PFSK-1 (cell line): ENCODE data around the gene ZNF485.

Experiments used
- FOXP2 ChIP-seq: optimal IDR thresholded peaks from 2 replicates; pipeline ENCODE3; 2011; ENCODE audit warnings: borderline replicate concordance, control low read depth, inconsistent platforms; ENCODE audit not compliant: insufficient read depth; ENCODE audit errors: extremely low read length, extremely low read depth
- POLR2AphosphoS5 ChIP-seq: IDR thresholded peaks from 2 replicates; pipeline ENCODE4 v1.6.1; 2012; ENCODE audit warnings: low read depth, mild to moderate bottlenecking, control low read depth, low read length, moderate library complexity
- SIN3A ChIP-seq: IDR thresholded peaks from 2 replicates; pipeline ENCODE4 v1.6.1; 2012; ENCODE audit warnings: mild to moderate bottlenecking, low read length, moderate library complexity, borderline replicate concordance; ENCODE audit not compliant: insufficient read depth
- TAF1 ChIP-seq: IDR thresholded peaks from 2 replicates; pipeline ENCODE4 v1.6.1; 2012; ENCODE audit warnings: low read length, control low read depth, borderline replicate concordance; ENCODE audit not compliant: insufficient read depth
- TF ChIP-seq, protein P1 (sequence below), 2 experiments: IDR thresholded peaks; 2 replicates each; pipeline versions ENCODE4 v1.6.1 to v1.8.0; 2011 to 2012; ENCODE audit warnings: low read depth in 2 of 2, low read length in 2 of 2, control low read depth in 1 of 2, inconsistent platforms in 1 of 2, mild to moderate bottlenecking in 1 of 2, moderate library complexity in 1 of 2; ENCODE audit not compliant: insufficient read depth in 1 of 2

The ZNF485 gene

GRCh38 chr10:43666552-43666951 lies 60.3 kb downstream of the ZNF485 start:
- TF ChIP-seq, protein P1, sequence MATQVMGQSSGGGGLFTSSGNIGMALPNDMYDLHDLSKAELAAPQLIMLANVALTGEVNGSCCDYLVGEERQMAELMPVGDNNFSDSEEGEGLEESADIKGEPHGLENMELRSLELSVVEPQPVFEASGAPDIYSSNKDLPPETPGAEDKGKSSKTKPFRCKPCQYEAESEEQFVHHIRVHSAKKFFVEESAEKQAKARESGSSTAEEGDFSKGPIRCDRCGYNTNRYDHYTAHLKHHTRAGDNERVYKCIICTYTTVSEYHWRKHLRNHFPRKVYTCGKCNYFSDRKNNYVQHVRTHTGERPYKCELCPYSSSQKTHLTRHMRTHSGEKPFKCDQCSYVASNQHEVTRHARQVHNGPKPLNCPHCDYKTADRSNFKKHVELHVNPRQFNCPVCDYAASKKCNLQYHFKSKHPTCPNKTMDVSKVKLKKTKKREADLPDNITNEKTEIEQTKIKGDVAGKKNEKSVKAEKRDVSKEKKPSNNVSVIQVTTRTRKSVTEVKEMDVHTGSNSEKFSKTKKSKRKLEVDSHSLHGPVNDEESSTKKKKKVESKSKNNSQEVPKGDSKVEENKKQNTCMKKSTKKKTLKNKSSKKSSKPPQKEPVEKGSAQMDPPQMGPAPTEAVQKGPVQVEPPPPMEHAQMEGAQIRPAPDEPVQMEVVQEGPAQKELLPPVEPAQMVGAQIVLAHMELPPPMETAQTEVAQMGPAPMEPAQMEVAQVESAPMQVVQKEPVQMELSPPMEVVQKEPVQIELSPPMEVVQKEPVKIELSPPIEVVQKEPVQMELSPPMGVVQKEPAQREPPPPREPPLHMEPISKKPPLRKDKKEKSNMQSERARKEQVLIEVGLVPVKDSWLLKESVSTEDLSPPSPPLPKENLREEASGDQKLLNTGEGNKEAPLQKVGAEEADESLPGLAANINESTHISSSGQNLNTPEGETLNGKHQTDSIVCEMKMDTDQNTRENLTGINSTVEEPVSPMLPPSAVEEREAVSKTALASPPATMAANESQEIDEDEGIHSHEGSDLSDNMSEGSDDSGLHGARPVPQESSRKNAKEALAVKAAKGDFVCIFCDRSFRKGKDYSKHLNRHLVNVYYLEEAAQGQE (IDR thresholded peaks at IDR 0.05; ENCODE audit: insufficient read depth in 1 of 2, low read depth in 2 of 2, low read length in 2 of 2) = no peak
- TF ChIP-seq TAF1 (no peak), POLR2AphosphoS5 (no peak), SIN3A (no peak), FOXP2 (no peak)

DNA sequence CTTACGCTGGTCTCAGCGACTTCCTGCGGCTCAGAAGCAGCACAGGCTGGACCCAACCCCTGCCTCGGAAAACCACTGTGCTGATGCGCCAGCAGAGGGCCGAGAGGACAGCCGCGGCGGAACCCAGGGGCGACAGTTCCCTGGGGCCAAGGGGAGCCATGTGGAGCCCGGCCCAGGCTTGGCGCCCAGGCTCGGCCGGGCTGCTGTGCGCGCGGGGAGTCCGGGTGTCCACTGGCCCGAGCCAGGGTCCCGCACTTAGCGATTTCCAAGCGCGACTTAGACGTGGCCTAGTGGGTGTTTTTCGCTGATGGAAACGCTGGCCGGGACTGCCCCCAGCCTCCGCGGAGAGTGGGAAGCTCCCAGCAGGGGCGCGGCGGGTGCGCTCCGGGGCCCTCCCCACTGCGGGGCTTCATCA lies 61.1 kb downstream of the ZNF485 start:
- TF ChIP-seq FOXP2 = no peak
